Fibroblast of lung (primary cell): ENCODE data around the gene WSB2. TPM values are rescaled to one million over a fixed set of nuclear protein-coding genes. Genes with fewer than 3 reads are reported as not detected.
A peak's percentile ranks its signal among the peaks of the same experiment; 100 is the strongest.

Experiments used
- DNase-seq, 2 donors: peaks; one replicate each; pipeline versions ENCODE4 v3.0.0 to v3.0.0-alpha.2; 2010; ENCODE audit warnings: low read depth in 2 of 2
- H2AFZ ChIP-seq: 2 replicates; pipeline ENCODE4 v1.5.1; 2012; ENCODE audit warnings: low read length, control low read depth, inconsistent platforms
- H3K27ac ChIP-seq: 2 replicates; pipeline ENCODE4 v1.5.1; 2011; ENCODE audit warnings: low read length, control low read depth; ENCODE audit not compliant: insufficient read depth
- H3K27me3 ChIP-seq: 2 replicates; pipeline ENCODE4 v1.5.1; 2011; ENCODE audit warnings: mild to moderate bottlenecking, low read length; ENCODE audit not compliant: control insufficient read depth, insufficient read depth
- H3K36me3 ChIP-seq: 2 replicates; pipeline ENCODE4 v1.5.1; 2011; ENCODE audit warnings: low read length; ENCODE audit not compliant: control insufficient read depth, insufficient read depth
- H3K4me1 ChIP-seq: 2 replicates; pipeline ENCODE4 v1.5.1; 2011; ENCODE audit warnings: low read length; ENCODE audit not compliant: control insufficient read depth, insufficient read depth; ENCODE audit errors: extremely low read depth
- H3K4me2 ChIP-seq: 2 replicates; pipeline ENCODE4 v1.5.1; 2011; ENCODE audit warnings: low read length, control low read depth; ENCODE audit not compliant: insufficient read depth; ENCODE audit errors: extremely low read depth
- H3K4me3 ChIP-seq, 4 experiments: fragments of 200-600 bp in 1 of 4; sonication (generic) in 1 of 4; replicated peaks in 1 of 4; 2 replicates each; pipeline ENCODE4 v1.5.1; 2011 to 2016; ENCODE audit warnings: low read length in 4 of 4, low read depth in 3 of 4, mild to moderate bottlenecking in 3 of 4, control low read depth in 2 of 4, inconsistent platforms in 1 of 4, mixed read lengths in 1 of 4; ENCODE audit not compliant: insufficient read depth in 1 of 4; ENCODE audit errors: control extremely low read depth in 1 of 4
- H3K79me2 ChIP-seq: 2 replicates; pipeline ENCODE4 v1.5.1; 2012; ENCODE audit warnings: mild to moderate bottlenecking, low read length, inconsistent platforms; ENCODE audit not compliant: control insufficient read depth, insufficient read depth
- H3K9ac ChIP-seq: 2 replicates; pipeline ENCODE4 v1.5.1; 2011; ENCODE audit warnings: mild to moderate bottlenecking, low read length, control low read depth; ENCODE audit not compliant: insufficient read depth
- H3K9me3 ChIP-seq: 2 replicates; pipeline ENCODE4 v1.5.1; 2012; ENCODE audit warnings: low read depth, low read length; ENCODE audit not compliant: control insufficient read depth, insufficient read depth
- H4K20me1 ChIP-seq: 2 replicates; pipeline ENCODE4 v1.5.1; 2011; ENCODE audit warnings: low read length; ENCODE audit not compliant: control insufficient read depth, insufficient read depth; ENCODE audit errors: extremely low read depth
- EZH2 ChIP-seq: IDR thresholded peaks from 2 replicates; pipeline ENCODE4 v1.5.1; 2012; ENCODE audit warnings: low read length, control low read depth, mild to moderate bottlenecking; ENCODE audit errors: missing control alignments
- polyA plus RNA-seq, 2 donors: library from polyadenylated mRNA; depleted of rRNA in 1 of 2; stranded (reverse) in 1 of 2; unstranded in 1 of 2; fragments of >200 nt; gene quantifications; 2 replicates each; pipeline ENCODE4 v1.2.1, GENCODE V29; 2011 to 2012; ENCODE audit warnings: missing spikeins in 1 of 2
- total RNA-seq: library from RNA; depleted of rRNA; stranded (reverse); fragments of >200 nt; gene quantifications from 2 replicates; pipeline ENCODE4 v1.2.1, GENCODE V29; 2014
- TF ChIP-seq, protein P1 (sequence below), 2 donors: IDR thresholded peaks in 1 of 2; conservative IDR thresholded peaks in 1 of 2; 1 replicate in 1 of 2; 2 replicates in 1 of 2; pipeline ENCODE4 v1.5.1; 2011 to 2012; ENCODE audit warnings: low read length in 2 of 2, control low read depth in 1 of 2, inconsistent platforms in 1 of 2, low read depth in 1 of 2, mild to moderate bottlenecking in 1 of 2

The WSB2 gene
- total and polyA plus RNA-seq, 2 donors (not counting 1 experiment from before 2014, with no cell fraction given), result 118 to 122 TPM

DNA sequence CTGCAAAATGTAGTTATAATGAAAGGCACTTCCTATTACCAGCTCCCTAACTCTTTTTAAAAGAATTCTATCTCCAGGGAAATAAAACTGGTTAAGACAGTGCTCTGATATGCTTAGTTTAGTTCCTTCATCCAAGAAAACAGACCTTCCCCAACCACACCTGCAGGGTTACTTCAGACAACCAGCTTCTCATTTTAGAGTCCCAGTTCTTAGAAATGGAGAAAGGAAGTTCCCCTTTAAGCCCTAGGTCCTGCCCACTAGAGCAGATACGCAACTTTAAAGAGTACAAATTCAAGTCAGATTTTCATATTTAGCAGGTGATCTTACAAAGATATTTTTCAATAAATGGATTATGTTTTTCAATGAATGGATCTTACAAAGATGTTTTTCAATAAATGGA is 4.4 kb upstream of the WSB2 start:
- peaks cover 3% of the 10 kb centered on the region for H3K4me1 ChIP-seq
- TF ChIP-seq EZH2, result no peak
- TF ChIP-seq, protein P1, sequence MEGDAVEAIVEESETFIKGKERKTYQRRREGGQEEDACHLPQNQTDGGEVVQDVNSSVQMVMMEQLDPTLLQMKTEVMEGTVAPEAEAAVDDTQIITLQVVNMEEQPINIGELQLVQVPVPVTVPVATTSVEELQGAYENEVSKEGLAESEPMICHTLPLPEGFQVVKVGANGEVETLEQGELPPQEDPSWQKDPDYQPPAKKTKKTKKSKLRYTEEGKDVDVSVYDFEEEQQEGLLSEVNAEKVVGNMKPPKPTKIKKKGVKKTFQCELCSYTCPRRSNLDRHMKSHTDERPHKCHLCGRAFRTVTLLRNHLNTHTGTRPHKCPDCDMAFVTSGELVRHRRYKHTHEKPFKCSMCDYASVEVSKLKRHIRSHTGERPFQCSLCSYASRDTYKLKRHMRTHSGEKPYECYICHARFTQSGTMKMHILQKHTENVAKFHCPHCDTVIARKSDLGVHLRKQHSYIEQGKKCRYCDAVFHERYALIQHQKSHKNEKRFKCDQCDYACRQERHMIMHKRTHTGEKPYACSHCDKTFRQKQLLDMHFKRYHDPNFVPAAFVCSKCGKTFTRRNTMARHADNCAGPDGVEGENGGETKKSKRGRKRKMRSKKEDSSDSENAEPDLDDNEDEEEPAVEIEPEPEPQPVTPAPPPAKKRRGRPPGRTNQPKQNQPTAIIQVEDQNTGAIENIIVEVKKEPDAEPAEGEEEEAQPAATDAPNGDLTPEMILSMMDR (conservative IDR thresholded peaks at IDR 0.05 in 1 of 2, IDR thresholded peaks at IDR 0.05 in 1 of 2; ENCODE audit: low read depth in 1 of 2, low read length in 2 of 2), result no peak
- H3K27me3 ChIP-seq, result no peaks in the 10 kb centered on the region
- H3K27ac ChIP-seq, result no peak overlapping the region
- DNase-seq, result no peak
- H4K20me1 ChIP-seq, result no peaks in the 10 kb centered on the region
- H3K9me3 ChIP-seq, result no peaks in the 10 kb centered on the region
- H3K4me3 ChIP-seq, result no peak overlapping the region
- peaks cover 12% of the 10 kb centered on the region for H3K79me2 ChIP-seq
- no peak overlapping the region for H3K4me2 ChIP-seq
- H2AFZ ChIP-seq, result no peak overlapping the region
- no peaks in the 10 kb centered on the region for H3K36me3 ChIP-seq
- H3K9ac ChIP-seq, result no peak overlapping the region

DNA sequence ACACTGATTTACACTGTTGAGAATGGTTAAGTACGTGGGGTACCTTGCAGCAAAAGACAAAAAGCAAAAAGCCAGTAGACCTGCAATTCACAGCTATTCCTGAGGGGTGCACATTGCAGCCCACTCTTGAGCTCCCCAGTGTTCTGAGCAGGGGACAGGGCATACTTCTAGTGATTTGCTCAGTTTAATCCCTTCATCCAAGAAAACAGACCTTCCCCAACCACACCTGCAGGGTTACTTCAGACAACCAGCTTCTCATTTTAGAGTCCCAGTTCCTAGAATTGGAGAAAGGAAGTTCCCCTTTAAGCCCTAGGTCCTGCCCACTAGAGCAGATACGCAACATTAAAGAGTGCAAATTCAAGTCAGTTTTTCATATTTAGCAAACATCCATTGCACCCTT is 3.6 kb upstream of the WSB2 start:
- Histone ChIP-seq H3K9ac (no peak overlapping the region), H3K27ac (no peak overlapping the region), H3K36me3 (no peaks in the 10 kb centered on the region), H4K20me1 (no peaks in the 10 kb centered on the region), H3K4me2 (no peak overlapping the region), H2AFZ (no peak overlapping the region), H3K27me3 (no peaks in the 10 kb centered on the region), H3K4me1 (peaks cover 3% of the 10 kb centered on the region), H3K9me3 (no peaks in the 10 kb centered on the region), H3K79me2 (peaks cover 19% of the 10 kb centered on the region), H3K4me3 (no peak overlapping the region)
- DNase-seq, result no peak
- TF ChIP-seq, protein P1 (conservative IDR thresholded peaks at IDR 0.05 in 1 of 2, IDR thresholded peaks at IDR 0.05 in 1 of 2; ENCODE audit: low read depth in 1 of 2, low read length in 2 of 2), result peak in 1 of 2 donors; percentile 24
- no peak for TF ChIP-seq EZH2

DNA sequence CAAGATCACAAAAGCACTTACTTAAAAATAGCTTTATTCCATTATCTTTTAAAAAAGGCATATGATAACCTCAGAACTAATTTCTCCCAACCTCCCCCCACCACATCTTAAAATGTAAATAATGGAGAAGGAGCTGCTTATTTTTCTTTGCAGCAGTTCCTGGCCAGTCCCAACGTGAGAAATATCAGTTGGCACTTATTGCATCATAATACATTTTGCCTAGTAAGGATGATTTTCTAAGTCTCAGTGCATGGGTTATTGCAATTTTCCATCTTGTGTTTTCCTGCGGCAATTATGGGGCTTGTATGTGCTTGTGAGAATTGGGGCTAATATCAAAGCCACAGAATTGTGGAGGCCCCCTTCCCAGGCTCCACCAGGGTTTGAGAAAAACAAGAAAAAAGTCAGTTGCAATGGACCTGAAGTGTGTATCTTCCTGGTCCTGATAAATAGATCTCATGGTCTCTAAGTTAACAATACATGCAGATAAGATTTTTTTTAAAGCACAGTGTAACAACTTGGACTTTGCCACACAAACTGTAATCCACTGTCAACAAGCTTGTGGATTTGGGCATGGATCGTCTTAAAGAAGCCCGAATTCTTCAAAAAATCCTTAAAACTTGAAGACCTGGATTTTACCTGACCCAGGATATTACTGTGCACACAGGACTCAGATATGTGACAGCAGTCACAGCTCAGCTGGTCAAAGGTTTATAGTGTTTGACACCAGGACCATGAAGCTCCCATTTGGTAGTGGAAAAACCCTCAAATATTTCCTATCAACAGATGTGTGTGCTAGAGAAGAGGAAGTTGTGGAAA is 2.8 kb upstream of the WSB2 start:
- H3K4me1 ChIP-seq, result peaks cover 3% of the 10 kb centered on the region

More for the DNA sequence above, 2.8 kb upstream of the WSB2 start:
- no peak overlapping the region for H3K27ac ChIP-seq
- H4K20me1 ChIP-seq, result no peaks in the 10 kb centered on the region
- H2AFZ ChIP-seq, result no peak overlapping the region
- peaks cover 26% of the 10 kb centered on the region for H3K79me2 ChIP-seq
- no peak overlapping the region for H3K9ac ChIP-seq
- peak overlapping the region in 1 of 4 experiments; percentile 88 for H3K4me3 ChIP-seq
- no peaks in the 10 kb centered on the region for H3K27me3 ChIP-seq
- TF ChIP-seq, protein P1 (conservative IDR thresholded peaks at IDR 0.05 in 1 of 2, IDR thresholded peaks at IDR 0.05 in 1 of 2; ENCODE audit: low read depth in 1 of 2, low read length in 2 of 2), result no peak
- TF ChIP-seq EZH2, result no peak
- no peaks in the 10 kb centered on the region for H3K36me3 ChIP-seq
- no peaks in the 10 kb centered on the region for H3K9me3 ChIP-seq
- no peak overlapping the region for H3K4me2 ChIP-seq
- peak in 1 of 2 donors; percentile 82 for DNase-seq
